OCI-LY1 (cell line): ENCODE results near the gene PHETA2.

Source experiments
- H2AFZ ChIP-seq: fragments of 200-600 bp; sonication (generic), shearing (Covaris generic); 2 replicates; pipeline ENCODE4 v1.6.0; 2014; ENCODE audit warnings: antibody characterized with exemption, mild to moderate bottlenecking, low read length
- H3F3A ChIP-seq: fragments of 200-600 bp; sonication (generic), shearing (Covaris generic); 2 replicates; pipeline ENCODE4 v1.6.0; 2014; ENCODE audit warnings: mild to moderate bottlenecking, antibody characterized with exemption, low read length, moderate library complexity; ENCODE audit not compliant: insufficient read depth
- H3K27ac ChIP-seq: fragments of 200-600 bp; sonication (generic); 2 replicates; pipeline ENCODE4 v1.5.1; 2014; ENCODE audit warnings: low read length, mixed run types, mild to moderate bottlenecking, low read depth; ENCODE audit not compliant: poor library complexity, severe bottlenecking
- H3K27me3 ChIP-seq: fragments of 200-600 bp; sonication (generic); 2 replicates; pipeline ENCODE4 v1.6.0; 2014; ENCODE audit warnings: antibody characterized with exemption, mild to moderate bottlenecking, low read length, moderate library complexity; ENCODE audit not compliant: insufficient read depth
- H3K36me3 ChIP-seq: fragments of 200-600 bp; sonication (generic); 2 replicates; pipeline ENCODE4 v1.6.1; 2014; ENCODE audit warnings: mild to moderate bottlenecking, antibody characterized with exemption, low read length, moderate library complexity, mixed read lengths; ENCODE audit not compliant: insufficient read depth
- H3K4me1 ChIP-seq: fragments of 200-600 bp; sonication (generic); 2 replicates; pipeline ENCODE4 v1.5.1; 2014; ENCODE audit warnings: mild to moderate bottlenecking, low read length, moderate library complexity; ENCODE audit not compliant: insufficient read depth, severe bottlenecking
- H3K4me2 ChIP-seq: fragments of 200-600 bp; sonication (generic), shearing (Covaris generic); 2 replicates; pipeline ENCODE4 v1.6.1; 2014; ENCODE audit warnings: low read length
- H3K4me3 ChIP-seq: fragments of 200-600 bp; sonication (generic); 2 replicates; pipeline ENCODE4 v1.5.1; 2014; ENCODE audit warnings: low read length, low read depth, mild to moderate bottlenecking, mixed read lengths; ENCODE audit not compliant: poor library complexity, severe bottlenecking
- H3K79me2 ChIP-seq: fragments of 200-600 bp; shearing (Covaris generic); 2 replicates; pipeline ENCODE4 v1.6.1; 2016; ENCODE audit warnings: mixed run types, low read length, mixed read lengths; ENCODE audit not compliant: insufficient read depth
- H3K9ac ChIP-seq: fragments of 200-600 bp; sonication (generic), shearing (Covaris generic); 2 replicates; pipeline ENCODE4 v1.6.1; 2014; ENCODE audit warnings: mild to moderate bottlenecking, low read length, mixed read lengths
- H3K9me2 ChIP-seq: fragments of 200-600 bp; sonication (generic), shearing (Covaris generic); 2 replicates; pipeline ENCODE4 v1.6.1; 2014; ENCODE audit warnings: low read depth, mild to moderate bottlenecking, low read length, mixed read lengths
- H3K9me3 ChIP-seq: fragments of 200-600 bp; shearing (Covaris generic); 2 replicates; pipeline ENCODE4 v1.6.1; 2014; ENCODE audit warnings: low read length, mixed read lengths
- H4K20me1 ChIP-seq: fragments of 200-600 bp; sonication (generic), shearing (Covaris generic); 2 replicates; pipeline ENCODE4 v1.6.0; 2016; ENCODE audit warnings: mild to moderate bottlenecking, low read length; ENCODE audit not compliant: insufficient read depth
- CTCF ChIP-seq: fragments of 200-600 bp; sonication (generic), shearing (Covaris generic); IDR thresholded peaks from 2 replicates; pipeline ENCODE4 v1.5.1; 2017; ENCODE audit warnings: mild to moderate bottlenecking, antibody characterized with exemption, low read length, moderate library complexity, mixed read lengths
- EZH2 ChIP-seq: fragments of 200-600 bp; sonication (generic), shearing (Covaris generic); IDR thresholded peaks from 2 replicates; pipeline ENCODE4 v1.8.0; 2017; ENCODE audit warnings: borderline replicate concordance, mixed run types, mild to moderate bottlenecking, antibody characterized with exemption, low read length, moderate library complexity, mixed read lengths

PHETA2 gene

GRCh38 chr22:42066126-42066761 is 7.8 kb upstream of the PHETA2 start:
- Histone ChIP-seq H3F3A (no peaks in the 10 kb centered on the region), H3K9me3 (no peaks in the 10 kb centered on the region), H3K4me2 (no peak overlapping the region), H3K79me2 (no peaks in the 10 kb centered on the region), H3K27me3 (no peaks in the 10 kb centered on the region), H3K4me3 (no peak overlapping the region), H3K9me2 (no peaks in the 10 kb centered on the region), H3K9ac (no peak overlapping the region), H3K4me1 (peaks cover 14% of the 10 kb centered on the region), H4K20me1 (no peaks in the 10 kb centered on the region), H3K36me3 (peaks cover 28% of the 10 kb centered on the region), H2AFZ (no peak overlapping the region), H3K27ac (no peak overlapping the region)
- no peak for TF ChIP-seq EZH2
- TF ChIP-seq CTCF: no peak

GRCh38 chr22:42066937-42067336 is 7.1 kb upstream of the PHETA2 start:
- peaks cover 23% of the 10 kb centered on the region for H3K36me3 ChIP-seq
- H3K79me2 ChIP-seq: no peaks in the 10 kb centered on the region
- H4K20me1 ChIP-seq: no peaks in the 10 kb centered on the region
- H3K27me3 ChIP-seq: no peaks in the 10 kb centered on the region
- H3K4me3 ChIP-seq: no peak overlapping the region
- no peak overlapping the region for H3K9ac ChIP-seq
- TF ChIP-seq EZH2 (no peak), CTCF (no peak)
- no peaks in the 10 kb centered on the region for H3K9me3 ChIP-seq
- no peak overlapping the region for H3K4me2 ChIP-seq
- H3F3A ChIP-seq: no peaks in the 10 kb centered on the region
- peaks cover 18% of the 10 kb centered on the region for H3K4me1 ChIP-seq
- H3K27ac ChIP-seq: no peak overlapping the region
- no peak overlapping the region for H2AFZ ChIP-seq
- no peaks in the 10 kb centered on the region for H3K9me2 ChIP-seq

- Histone ChIP-seq H3K27me3 (no peaks in the 10 kb centered on the region), H3K9ac (no peak overlapping the region), H2AFZ (no peak overlapping the region), H3K79me2 (no peaks in the 10 kb centered on the region), H3F3A (no peaks in the 10 kb centered on the region), H3K9me2 (no peaks in the 10 kb centered on the region), H4K20me1 (no peaks in the 10 kb centered on the region), H3K4me2 (no peak overlapping the region), H3K36me3 (peaks cover 21% of the 10 kb centered on the region), H3K4me1 (peaks cover 18% of the 10 kb centered on the region), H3K27ac (no peak overlapping the region), H3K4me3 (no peak overlapping the region), H3K9me3 (no peaks in the 10 kb centered on the region)
- TF ChIP-seq CTCF (no peak), EZH2 (no peak)
Measured at GRCh38 chr22:42067671-42068251, 6.3 kb upstream of the PHETA2 start.
